ENCODE measurements around the gene ARID1A.

The ARID1A gene

DNA sequence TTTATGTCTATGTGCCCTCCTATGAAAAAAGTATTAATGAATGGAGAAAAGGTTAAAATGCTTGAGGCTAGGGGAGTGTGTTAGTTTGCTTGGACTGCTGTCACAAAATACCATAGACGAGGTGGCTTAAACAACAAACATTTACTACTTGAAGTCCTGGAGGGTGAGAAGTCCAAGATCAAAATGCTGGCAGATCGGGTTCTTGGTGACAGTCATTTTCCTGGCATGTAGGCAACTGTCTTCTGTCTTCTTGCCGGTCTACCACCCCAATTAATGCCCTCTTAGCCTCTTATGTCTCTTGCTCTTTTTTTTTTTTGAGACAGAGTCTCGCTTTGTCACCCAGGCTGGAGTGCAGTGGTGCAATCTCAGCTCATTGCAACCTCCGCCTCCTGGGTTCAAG is 15.0 kb downstream of the ARID1A start:
- H3K4me3 ChIP-seq (ENCODE audit: low read depth, low read length, poor library complexity, severe bottlenecking): no peak overlapping the region
- TF ChIP-seq EZH2 (IDR thresholded peaks at IDR 0.05; ENCODE audit: borderline replicate concordance, low read length): no peak
- TF ChIP-seq, protein P1, sequence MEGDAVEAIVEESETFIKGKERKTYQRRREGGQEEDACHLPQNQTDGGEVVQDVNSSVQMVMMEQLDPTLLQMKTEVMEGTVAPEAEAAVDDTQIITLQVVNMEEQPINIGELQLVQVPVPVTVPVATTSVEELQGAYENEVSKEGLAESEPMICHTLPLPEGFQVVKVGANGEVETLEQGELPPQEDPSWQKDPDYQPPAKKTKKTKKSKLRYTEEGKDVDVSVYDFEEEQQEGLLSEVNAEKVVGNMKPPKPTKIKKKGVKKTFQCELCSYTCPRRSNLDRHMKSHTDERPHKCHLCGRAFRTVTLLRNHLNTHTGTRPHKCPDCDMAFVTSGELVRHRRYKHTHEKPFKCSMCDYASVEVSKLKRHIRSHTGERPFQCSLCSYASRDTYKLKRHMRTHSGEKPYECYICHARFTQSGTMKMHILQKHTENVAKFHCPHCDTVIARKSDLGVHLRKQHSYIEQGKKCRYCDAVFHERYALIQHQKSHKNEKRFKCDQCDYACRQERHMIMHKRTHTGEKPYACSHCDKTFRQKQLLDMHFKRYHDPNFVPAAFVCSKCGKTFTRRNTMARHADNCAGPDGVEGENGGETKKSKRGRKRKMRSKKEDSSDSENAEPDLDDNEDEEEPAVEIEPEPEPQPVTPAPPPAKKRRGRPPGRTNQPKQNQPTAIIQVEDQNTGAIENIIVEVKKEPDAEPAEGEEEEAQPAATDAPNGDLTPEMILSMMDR (IDR thresholded peaks at IDR 0.05; ENCODE audit: low read length): no peak
- H3K27ac ChIP-seq (ENCODE audit: low read depth, low read length, poor library complexity, severe bottlenecking): no peak overlapping the region
- no peaks in the 10 kb centered on the region for H3K9me3 ChIP-seq (ENCODE audit: low read length)
- no peaks in the 10 kb centered on the region for H3F3A ChIP-seq (ENCODE audit: insufficient read depth, low read length)
- H3K27me3 ChIP-seq (ENCODE audit: insufficient read depth, low read length): no peaks in the 10 kb centered on the region
- peaks cover 20% of the 10 kb centered on the region for H3K4me1 ChIP-seq (ENCODE audit: insufficient read depth, low read length, severe bottlenecking)
- no peak overlapping the region for H2AFZ ChIP-seq (ENCODE audit: low read length)
- peaks cover 80% of the 10 kb centered on the region for H3K36me3 ChIP-seq (ENCODE audit: insufficient read depth, low read length)
- no peak overlapping the region for H3K9ac ChIP-seq (ENCODE audit: low read length)
- 0 out of 2 replicates have a peak, but pooled peaks cover 5% of the 10 kb centered on the region for H4K20me1 ChIP-seq (ENCODE audit: insufficient read depth, low read length)
- H3K9me2 ChIP-seq (ENCODE audit: low read depth, low read length): no peaks in the 10 kb centered on the region
- no peak overlapping the region for H3K4me2 ChIP-seq (ENCODE audit: low read length)
- H3K79me2 ChIP-seq (ENCODE audit: insufficient read depth, low read length): peaks cover 95% of the 10 kb centered on the region

DNA sequence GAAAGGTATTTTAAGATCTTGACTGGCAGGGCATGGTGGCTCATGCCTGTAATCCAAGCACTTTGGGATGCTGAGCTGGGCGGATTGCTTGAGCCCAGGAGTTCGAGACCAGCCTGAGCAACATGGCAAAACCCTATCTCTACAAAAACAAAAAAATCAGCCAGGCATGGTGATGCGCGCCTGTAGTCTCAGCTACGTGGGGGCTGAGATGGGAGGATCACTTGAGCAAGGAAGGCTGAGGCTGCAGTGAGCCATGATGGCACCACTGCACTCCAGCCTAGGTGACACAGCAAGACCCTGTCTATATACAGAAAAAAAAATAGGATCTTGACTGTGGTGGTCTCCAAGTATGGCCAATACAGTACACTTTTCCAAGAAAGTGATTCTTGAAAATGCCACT is 16.0 kb downstream of the ARID1A start:
- Histone ChIP-seq H3K4me3 (ENCODE audit: low read depth, low read length, poor library complexity, severe bottlenecking) (no peak overlapping the region), H3K27me3 (ENCODE audit: insufficient read depth, low read length) (no peaks in the 10 kb centered on the region), H3K9me2 (ENCODE audit: low read depth, low read length) (no peaks in the 10 kb centered on the region), H3K4me2 (ENCODE audit: low read length) (no peak overlapping the region), H3K36me3 (ENCODE audit: insufficient read depth, low read length) (peaks cover 73% of the 10 kb centered on the region), H3F3A (ENCODE audit: insufficient read depth, low read length) (no peaks in the 10 kb centered on the region), H4K20me1 (ENCODE audit: insufficient read depth, low read length) (0 out of 2 replicates have a peak, but pooled peaks cover 5% of the 10 kb centered on the region), H3K9me3 (ENCODE audit: low read length) (no peaks in the 10 kb centered on the region), H3K27ac (ENCODE audit: low read depth, low read length, poor library complexity, severe bottlenecking) (no peak overlapping the region), H2AFZ (ENCODE audit: low read length) (no peak overlapping the region), H3K79me2 (ENCODE audit: insufficient read depth, low read length) (peaks cover 95% of the 10 kb centered on the region), H3K4me1 (ENCODE audit: insufficient read depth, low read length, severe bottlenecking) (peaks cover 10% of the 10 kb centered on the region), H3K9ac (ENCODE audit: low read length) (no peak overlapping the region)
- TF ChIP-seq EZH2 (IDR thresholded peaks at IDR 0.05; ENCODE audit: borderline replicate concordance, low read length): no peak
- TF ChIP-seq, protein P1 (IDR thresholded peaks at IDR 0.05; ENCODE audit: low read length): no peak

GRCh38 chr1:26717017-26717491 is 21.2 kb downstream of the ARID1A start:
- 0 out of 2 replicates have a peak, but pooled peaks cover 5% of the 10 kb centered on the region for H4K20me1 ChIP-seq (ENCODE audit: insufficient read depth, low read length)
- no peak overlapping the region for H3K9ac ChIP-seq (ENCODE audit: low read length)
- H3K9me3 ChIP-seq (ENCODE audit: low read length): no peaks in the 10 kb centered on the region
- H3K79me2 ChIP-seq (ENCODE audit: insufficient read depth, low read length): peaks cover 97% of the 10 kb centered on the region
- TF ChIP-seq EZH2 (IDR thresholded peaks at IDR 0.05; ENCODE audit: borderline replicate concordance, low read length): no peak
- TF ChIP-seq, protein P1 (IDR thresholded peaks at IDR 0.05; ENCODE audit: low read length): no peak
- H3K36me3 ChIP-seq (ENCODE audit: insufficient read depth, low read length): peaks cover 63% of the 10 kb centered on the region; the same call in 1 of the 2 replicates
- no peaks in the 10 kb centered on the region for H3K9me2 ChIP-seq (ENCODE audit: low read depth, low read length)
- no peak overlapping the region for H3K4me2 ChIP-seq (ENCODE audit: low read length)
- H3K27ac ChIP-seq (ENCODE audit: low read depth, low read length, poor library complexity, severe bottlenecking): no peak overlapping the region
- H2AFZ ChIP-seq (ENCODE audit: low read length): no peak overlapping the region
- no peak overlapping the region for H3K4me3 ChIP-seq (ENCODE audit: low read depth, low read length, poor library complexity, severe bottlenecking)
- H3F3A ChIP-seq (ENCODE audit: insufficient read depth, low read length): no peaks in the 10 kb centered on the region
- H3K27me3 ChIP-seq (ENCODE audit: insufficient read depth, low read length): no peaks in the 10 kb centered on the region
- peaks cover 41% of the 10 kb centered on the region for H3K4me1 ChIP-seq (ENCODE audit: insufficient read depth, low read length, severe bottlenecking)

All from OCI-LY1 (cell line).